Neural cell (in vitro differentiated cells): ENCODE measurements around the gene CDCP2. TPM values are rescaled to one million over a fixed set of nuclear protein-coding genes. Genes with fewer than 3 reads are reported as not detected.

Source experiments
- H2AFZ ChIP-seq: fragments of 200-600, 300-800 bp; sonication (generic), shearing (Covaris generic); 2 replicates; pipeline ENCODE4 v1.6.0; 2014; ENCODE audit warnings: low read depth, mild to moderate bottlenecking, antibody characterized with exemption, low read length, moderate library complexity
- H3F3A ChIP-seq: fragments of 200-600 bp; shearing (Covaris generic); 2 replicates; pipeline ENCODE4 v1.6.1; 2016; ENCODE audit warnings: mild to moderate bottlenecking, moderate library complexity, mixed read lengths, antibody characterized with exemption, low read length; ENCODE audit not compliant: insufficient read depth, poor library complexity, severe bottlenecking
- H3K27ac ChIP-seq: fragments of 200-600, 300-800 bp; sonication (generic), shearing (Covaris generic); 2 replicates; pipeline ENCODE4 v1.5.1; 2014; ENCODE audit warnings: mild to moderate bottlenecking, low read length, moderate library complexity
- H3K27me3 ChIP-seq: fragments of 300-800, 200-600 bp; sonication (generic), shearing (Covaris generic); 2 replicates; pipeline ENCODE4 v1.6.0; 2014; ENCODE audit warnings: mild to moderate bottlenecking, low read depth, low read length, moderate library complexity; ENCODE audit not compliant: insufficient read depth
- H3K36me3 ChIP-seq: fragments of 300-800, 200-600 bp; sonication (generic), shearing (Covaris generic); 2 replicates; pipeline ENCODE4 v1.5.1; 2014; ENCODE audit warnings: mild to moderate bottlenecking, antibody characterized with exemption, low read length, moderate library complexity; ENCODE audit not compliant: insufficient read depth
- H3K4me2 ChIP-seq: fragments of 300-800, 200-600 bp; sonication (generic), shearing (Covaris generic); 2 replicates; pipeline ENCODE4 v1.6.0; 2014; ENCODE audit warnings: mild to moderate bottlenecking, low read length
- H3K4me3 ChIP-seq: fragments of 300-800, 200-600 bp; sonication (generic), shearing (Covaris generic); 2 replicates; pipeline ENCODE4 v1.5.1; 2014; ENCODE audit warnings: mild to moderate bottlenecking, low read length, moderate library complexity
- H3K79me2 ChIP-seq: fragments of 200-600 bp; shearing (Covaris generic); replicated peaks from 2 replicates; pipeline ENCODE4 v1.6.0; 2014; ENCODE audit warnings: mild to moderate bottlenecking, low read length, moderate library complexity; ENCODE audit not compliant: insufficient read depth
- H3K9ac ChIP-seq: fragments of 300-800, 200-600 bp; sonication (generic), shearing (Covaris generic); 2 replicates; pipeline ENCODE4 v1.6.1; 2016; ENCODE audit warnings: mild to moderate bottlenecking, low read length, mixed read lengths
- H3K9me2 ChIP-seq: fragments of 200-600 bp; shearing (Covaris generic); 2 replicates; pipeline ENCODE4 v1.6.1; 2016; ENCODE audit warnings: mild to moderate bottlenecking, low read length, mixed read lengths; ENCODE audit not compliant: insufficient read depth
- H3K9me3 ChIP-seq: fragments of 200-600, 300-800 bp; sonication (generic), shearing (Covaris generic); 2 replicates; pipeline ENCODE4 v1.6.1; 2016; ENCODE audit warnings: mild to moderate bottlenecking, mixed run types, low read length, moderate library complexity, mixed read lengths
- H4K20me1 ChIP-seq: fragments of 200-600 bp; shearing (Covaris generic); 2 replicates; pipeline ENCODE4 v1.6.1; 2016; ENCODE audit warnings: mild to moderate bottlenecking, mixed run types; ENCODE audit not compliant: insufficient read depth
- EP300 ChIP-seq: fragments of 450-650 bp; conservative IDR thresholded peaks from 2 replicates; pipeline ENCODE4 v1.6.1; 2014; ENCODE audit warnings: antibody characterized with exemption, mild to moderate bottlenecking, moderate library complexity; ENCODE audit not compliant: poor library complexity, severe bottlenecking
- EZH2 ChIP-seq: fragments of 200-600, 300-800 bp; shearing (Covaris generic), sonication (generic); IDR thresholded peaks from 2 replicates; pipeline ENCODE4 v1.6.1; 2014; ENCODE audit warnings: antibody characterized with exemption, low read length, borderline replicate concordance, mild to moderate bottlenecking; ENCODE audit not compliant: insufficient read depth, poor library complexity, severe bottlenecking
- MXI1 ChIP-seq: fragments of 450-650 bp; conservative IDR thresholded peaks from 2 replicates; pipeline ENCODE4 v1.6.1; 2014; ENCODE audit warnings: antibody characterized with exemption, mild to moderate bottlenecking; ENCODE audit not compliant: poor library complexity, severe bottlenecking
- POLR2AphosphoS5 ChIP-seq: IDR thresholded peaks from 2 replicates; pipeline ENCODE4 v1.6.1; 2012
- RAD21 ChIP-seq: fragments of 450-650 bp; conservative IDR thresholded peaks from 2 replicates; pipeline ENCODE4 v1.6.1; 2014; ENCODE audit warnings: antibody characterized with exemption, mild to moderate bottlenecking, moderate library complexity
- SMC3 ChIP-seq: fragments of 450-650 bp; conservative IDR thresholded peaks from 2 replicates; pipeline ENCODE4 v1.6.1; 2014; ENCODE audit warnings: antibody characterized with exemption, mild to moderate bottlenecking, moderate library complexity; ENCODE audit not compliant: poor library complexity
- TAF1 ChIP-seq: IDR thresholded peaks from 2 replicates; pipeline ENCODE4 v1.6.1; 2012; ENCODE audit warnings: low read depth
- polyA plus RNA-seq: library from polyadenylated mRNA; depleted of rRNA; stranded (reverse); fragments of >200 nt; gene quantifications from 2 replicates; pipeline ENCODE4 v1.2.3, GENCODE V29; 2014
- TF ChIP-seq, protein P1 (sequence below): IDR thresholded peaks from 2 replicates; pipeline ENCODE4 v1.6.1; 2012; ENCODE audit warnings: borderline replicate concordance
- TF ChIP-seq, protein P2 (sequence below): fragments of 450-650 bp; IDR thresholded peaks from 2 replicates; pipeline ENCODE4 v1.5.1; 2014; ENCODE audit warnings: antibody characterized with exemption, mild to moderate bottlenecking, moderate library complexity; ENCODE audit not compliant: poor library complexity, severe bottlenecking

The CDCP2 gene
- polyA plus RNA-seq, 1 donor from 2014 or later: not detected

DNA sequence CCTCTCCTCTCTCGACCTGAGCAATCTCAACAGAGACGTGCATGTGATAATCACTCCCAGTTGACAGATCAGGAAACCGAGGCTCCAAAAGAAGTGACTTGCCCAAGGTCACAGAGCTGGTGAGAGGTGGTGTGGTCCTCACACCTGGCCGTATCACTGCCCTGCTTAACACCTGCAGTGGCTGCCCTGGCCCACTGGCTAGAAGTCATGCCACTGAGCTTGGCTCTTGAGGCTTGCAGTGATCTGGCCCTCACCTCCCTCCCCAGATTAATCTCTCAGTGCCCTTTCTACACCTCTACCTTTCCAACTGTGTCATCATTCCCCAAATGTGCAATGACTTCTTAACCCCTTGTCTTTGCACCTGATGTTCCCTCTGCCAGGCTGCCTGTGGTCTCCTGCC is 38.8 kb downstream of the CDCP2 start:
- TF ChIP-seq, protein P1, sequence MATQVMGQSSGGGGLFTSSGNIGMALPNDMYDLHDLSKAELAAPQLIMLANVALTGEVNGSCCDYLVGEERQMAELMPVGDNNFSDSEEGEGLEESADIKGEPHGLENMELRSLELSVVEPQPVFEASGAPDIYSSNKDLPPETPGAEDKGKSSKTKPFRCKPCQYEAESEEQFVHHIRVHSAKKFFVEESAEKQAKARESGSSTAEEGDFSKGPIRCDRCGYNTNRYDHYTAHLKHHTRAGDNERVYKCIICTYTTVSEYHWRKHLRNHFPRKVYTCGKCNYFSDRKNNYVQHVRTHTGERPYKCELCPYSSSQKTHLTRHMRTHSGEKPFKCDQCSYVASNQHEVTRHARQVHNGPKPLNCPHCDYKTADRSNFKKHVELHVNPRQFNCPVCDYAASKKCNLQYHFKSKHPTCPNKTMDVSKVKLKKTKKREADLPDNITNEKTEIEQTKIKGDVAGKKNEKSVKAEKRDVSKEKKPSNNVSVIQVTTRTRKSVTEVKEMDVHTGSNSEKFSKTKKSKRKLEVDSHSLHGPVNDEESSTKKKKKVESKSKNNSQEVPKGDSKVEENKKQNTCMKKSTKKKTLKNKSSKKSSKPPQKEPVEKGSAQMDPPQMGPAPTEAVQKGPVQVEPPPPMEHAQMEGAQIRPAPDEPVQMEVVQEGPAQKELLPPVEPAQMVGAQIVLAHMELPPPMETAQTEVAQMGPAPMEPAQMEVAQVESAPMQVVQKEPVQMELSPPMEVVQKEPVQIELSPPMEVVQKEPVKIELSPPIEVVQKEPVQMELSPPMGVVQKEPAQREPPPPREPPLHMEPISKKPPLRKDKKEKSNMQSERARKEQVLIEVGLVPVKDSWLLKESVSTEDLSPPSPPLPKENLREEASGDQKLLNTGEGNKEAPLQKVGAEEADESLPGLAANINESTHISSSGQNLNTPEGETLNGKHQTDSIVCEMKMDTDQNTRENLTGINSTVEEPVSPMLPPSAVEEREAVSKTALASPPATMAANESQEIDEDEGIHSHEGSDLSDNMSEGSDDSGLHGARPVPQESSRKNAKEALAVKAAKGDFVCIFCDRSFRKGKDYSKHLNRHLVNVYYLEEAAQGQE: no peak
- TF ChIP-seq MXI1: no peak
- no peak for TF ChIP-seq TAF1
- no peak for TF ChIP-seq SMC3
- TF ChIP-seq, protein P2, sequence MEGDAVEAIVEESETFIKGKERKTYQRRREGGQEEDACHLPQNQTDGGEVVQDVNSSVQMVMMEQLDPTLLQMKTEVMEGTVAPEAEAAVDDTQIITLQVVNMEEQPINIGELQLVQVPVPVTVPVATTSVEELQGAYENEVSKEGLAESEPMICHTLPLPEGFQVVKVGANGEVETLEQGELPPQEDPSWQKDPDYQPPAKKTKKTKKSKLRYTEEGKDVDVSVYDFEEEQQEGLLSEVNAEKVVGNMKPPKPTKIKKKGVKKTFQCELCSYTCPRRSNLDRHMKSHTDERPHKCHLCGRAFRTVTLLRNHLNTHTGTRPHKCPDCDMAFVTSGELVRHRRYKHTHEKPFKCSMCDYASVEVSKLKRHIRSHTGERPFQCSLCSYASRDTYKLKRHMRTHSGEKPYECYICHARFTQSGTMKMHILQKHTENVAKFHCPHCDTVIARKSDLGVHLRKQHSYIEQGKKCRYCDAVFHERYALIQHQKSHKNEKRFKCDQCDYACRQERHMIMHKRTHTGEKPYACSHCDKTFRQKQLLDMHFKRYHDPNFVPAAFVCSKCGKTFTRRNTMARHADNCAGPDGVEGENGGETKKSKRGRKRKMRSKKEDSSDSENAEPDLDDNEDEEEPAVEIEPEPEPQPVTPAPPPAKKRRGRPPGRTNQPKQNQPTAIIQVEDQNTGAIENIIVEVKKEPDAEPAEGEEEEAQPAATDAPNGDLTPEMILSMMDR: no peak
- no peak for TF ChIP-seq EP300
- no peak for TF ChIP-seq RAD21
- TF ChIP-seq POLR2AphosphoS5: no peak
- TF ChIP-seq EZH2: no peak
- H3K27ac ChIP-seq: no peak overlapping the region
- no peak overlapping the region for H3K4me2 ChIP-seq

DNA sequence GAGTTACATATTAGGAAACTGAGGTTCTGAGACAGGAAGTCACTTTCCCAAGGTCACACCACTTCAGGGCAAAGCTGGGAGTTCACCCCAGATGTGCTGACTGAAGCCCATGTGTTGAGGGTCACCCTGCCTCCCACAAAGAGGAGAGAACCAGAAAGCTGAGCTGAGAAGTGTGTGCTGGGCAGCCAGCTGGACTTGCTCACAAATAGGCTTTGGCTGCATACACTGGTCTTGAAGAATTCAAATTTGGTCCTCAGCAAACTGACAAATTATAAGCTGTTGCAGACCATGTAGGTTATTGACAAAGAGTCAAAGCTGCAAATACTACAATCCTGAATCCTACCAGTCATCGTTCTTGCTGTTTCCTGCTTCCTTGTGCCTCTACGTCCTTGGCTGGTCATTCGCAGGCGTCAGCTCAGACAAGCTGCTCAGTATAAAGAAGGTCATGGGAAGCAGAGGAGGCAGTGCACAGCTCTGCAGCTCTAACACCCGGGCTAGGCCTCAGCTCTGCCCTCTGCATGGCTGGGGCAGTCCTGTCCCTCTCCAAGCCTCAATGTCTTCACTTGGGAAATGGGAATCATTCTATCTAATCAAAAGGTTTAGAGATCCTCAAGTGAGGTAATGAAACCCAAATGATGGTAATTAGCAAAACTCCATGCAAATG is 40.0 kb downstream of the CDCP2 start:
- TF ChIP-seq, protein P2: no peak
- TF ChIP-seq MXI1 (no peak), RAD21 (no peak), POLR2AphosphoS5 (no peak), EP300 (no peak), EZH2 (no peak), SMC3 (no peak), TAF1 (no peak)
- TF ChIP-seq, protein P1: no peak
- Histone ChIP-seq H3K36me3 (no peaks in the 10 kb centered on the region), H2AFZ (no peak overlapping the region), H3K79me2 (no peaks in the 10 kb centered on the region), H3F3A (no peaks in the 10 kb centered on the region), H4K20me1 (no peaks in the 10 kb centered on the region), H3K27me3 (no peaks in the 10 kb centered on the region), H3K9me3 (no peaks in the 10 kb centered on the region), H3K9ac (no peak overlapping the region), H3K4me3 (no peak overlapping the region), H3K27ac (no peak overlapping the region), H3K9me2 (no peaks in the 10 kb centered on the region), H3K4me2 (no peak overlapping the region)

More for the DNA sequence above, 38.8 kb downstream of the CDCP2 start:
- H3F3A ChIP-seq: no peaks in the 10 kb centered on the region
- H3K4me3 ChIP-seq: no peak overlapping the region
- H3K79me2 ChIP-seq: no peaks in the 10 kb centered on the region
- H3K9me2 ChIP-seq: no peaks in the 10 kb centered on the region
- no peak overlapping the region for H2AFZ ChIP-seq
- H4K20me1 ChIP-seq: no peaks in the 10 kb centered on the region
- H3K36me3 ChIP-seq: no peaks in the 10 kb centered on the region
- no peak overlapping the region for H3K9ac ChIP-seq
- H3K9me3 ChIP-seq: no peaks in the 10 kb centered on the region
- H3K27me3 ChIP-seq: no peaks in the 10 kb centered on the region
